Common myeloid progenitor, CD34-positive (primary cell): ENCODE measurements around the gene MED23.
"Not testable (repeated sequence)": the region's sequence is repeated elsewhere in the genome, so short reads cannot be mapped to it uniquely, and the experiment has no call there.

Source experiments
- CTCF ChIA-PET: fragments of 350-600 bp; sonication (Branson Sonifier 250); formaldehyde crosslinking; loops from one replicate; lab custom pipeline; 2021; ENCODE audit warnings: antibody characterized with exemption; lab: Charles Lee
- POLR2A ChIA-PET: fragments of 350-600 bp; sonication (Branson Sonifier 250); formaldehyde crosslinking; loops from one replicate; lab custom pipeline; 2021; ENCODE audit warnings: antibody characterized with exemption; lab: Charles Lee
- DNase-seq, 3 donors: peaks; one replicate each; pipeline versions ENCODE4 v3.0.0 to v3.0.0-alpha.2; 2013
- H3K27ac ChIP-seq, 2 experiments: 1 replicate in 1 of 2; 2 replicates in 1 of 2; pipeline ENCODE4 v1.7.0; 2013; ENCODE audit warnings: inconsistent platforms in 2 of 2, low read length in 2 of 2, mild to moderate bottlenecking in 2 of 2, low read depth in 1 of 2, moderate library complexity in 1 of 2; ENCODE audit not compliant: severe bottlenecking in 2 of 2, insufficient read depth in 1 of 2, poor library complexity in 1 of 2
- H3K27me3 ChIP-seq, 5 experiments: replicated peaks in 2 of 5; 1 replicate in 3 of 5; 2 replicates in 2 of 5; pipeline versions ENCODE4 v1.6.1 to v1.7.0; 2013; ENCODE audit warnings: low read length in 4 of 5, mild to moderate bottlenecking in 2 of 5, moderate library complexity in 2 of 5, inconsistent platforms in 1 of 5; ENCODE audit not compliant: insufficient read depth in 5 of 5, control insufficient read depth in 4 of 5
- H3K36me3 ChIP-seq, 4 experiments: 1 replicate in 2 of 4; 2 replicates in 2 of 4; pipeline versions ENCODE4 v1.6.1 to v1.7.0; 2013; ENCODE audit warnings: low read length in 3 of 4, control low read depth in 1 of 4, mild to moderate bottlenecking in 1 of 4; ENCODE audit not compliant: control insufficient read depth in 4 of 4, insufficient read depth in 4 of 4
- H3K4me1 ChIP-seq, 4 experiments: 1 replicate in 3 of 4; 2 replicates in 1 of 4; pipeline versions ENCODE4 v1.6.1 to v1.7.1; 2013; ENCODE audit warnings: low read length in 3 of 4, mild to moderate bottlenecking in 3 of 4, control low read depth in 1 of 4, inconsistent platforms in 1 of 4, moderate library complexity in 1 of 4; ENCODE audit not compliant: control insufficient read depth in 4 of 4, insufficient read depth in 4 of 4; ENCODE audit errors: control extremely low read depth in 1 of 4
- H3K4me3 ChIP-seq, 7 experiments: 1 replicate in 4 of 7; 2 replicates in 3 of 7; pipeline versions ENCODE4 v1.5.1 to v1.7.0; 2013; ENCODE audit warnings: mild to moderate bottlenecking in 7 of 7, low read length in 6 of 7, moderate library complexity in 6 of 7, inconsistent platforms in 2 of 7, low read depth in 2 of 7, control low read depth in 1 of 7; ENCODE audit not compliant: insufficient read depth in 4 of 7, control insufficient read depth in 1 of 7; ENCODE audit errors: extremely low read depth in 1 of 7
- H3K9me3 ChIP-seq, 5 experiments: 1 replicate in 4 of 5; 2 replicates in 1 of 5; pipeline versions ENCODE4 v1.6.1 to v1.7.1; 2013; ENCODE audit warnings: low read length in 4 of 5, mild to moderate bottlenecking in 2 of 5, inconsistent platforms in 1 of 5, low read depth in 1 of 5, moderate library complexity in 1 of 5; ENCODE audit not compliant: control insufficient read depth in 4 of 5, insufficient read depth in 2 of 5; ENCODE audit errors: control extremely low read depth in 1 of 5
- WGBS: methylation state at CpG from one replicate; pipeline ENCODE4 v1.1.5; 2013; ENCODE audit not compliant: insufficient coverage; 5-methylcytosine and 5-hydroxymethylcytosine counted together

MED23 gene

DNA sequence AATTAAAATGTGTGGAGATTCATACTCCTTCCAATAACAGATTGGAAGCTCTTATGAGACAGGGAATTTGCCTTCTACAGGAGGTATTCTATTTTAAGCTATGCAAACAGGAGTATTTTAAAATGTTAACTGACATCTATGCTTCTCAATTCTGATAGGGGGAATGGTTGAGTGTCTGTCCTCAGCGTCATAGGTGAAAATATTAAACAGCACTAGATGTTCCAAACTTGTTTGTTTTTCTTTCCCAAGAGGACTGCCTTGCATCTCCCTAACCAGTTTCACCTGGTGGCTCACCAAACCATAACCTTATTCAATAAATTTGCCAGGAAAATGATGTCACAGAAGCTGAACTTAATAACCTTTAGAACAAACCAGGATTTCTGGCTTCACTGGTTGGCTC lies 79.6 kb downstream of the MED23 start:
- Histone ChIP-seq H3K4me3 (no peak overlapping the region), H3K27ac (no peak overlapping the region), H3K36me3 (no peaks in the 10 kb centered on the region), H3K9me3 (no peaks in the 10 kb centered on the region), H3K4me1 (no peaks in the 10 kb centered on the region), H3K27me3 (no peaks in the 10 kb centered on the region)
- ChIA-PET CTCF (interaction anchor here (1.2 to 1.3 kb wide), 2 partner anchors 15 to 43 kb away, joined by 3 read pairs; no protein-coding TSS in a partner anchor), POLR2A (no interaction called here)
- DNase-seq, result no peak
- WGBS, result no CpG with 5 or more reads among the region's 1 CpG

DNA sequence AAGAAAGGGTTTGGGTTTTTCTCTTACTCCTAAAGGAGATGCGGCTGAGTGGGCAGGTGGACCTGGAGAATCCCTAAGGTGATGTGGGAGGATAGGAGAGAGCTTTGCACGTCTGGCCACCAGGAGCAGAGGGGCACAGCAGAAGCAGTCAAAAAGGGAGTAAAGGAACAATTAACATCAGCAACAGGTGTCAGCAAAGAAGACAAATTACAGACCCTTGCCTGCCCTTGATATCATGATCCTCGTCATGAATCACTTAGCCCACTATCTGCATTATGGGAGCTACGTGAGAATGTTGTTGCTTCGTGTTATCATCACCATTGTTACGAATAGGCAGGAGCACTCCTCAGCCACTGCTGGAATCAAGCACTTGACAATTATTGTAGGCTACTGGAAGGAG lies 80.6 kb downstream of the MED23 start:
- no peaks in the 10 kb centered on the region for H3K9me3 ChIP-seq
- POLR2A ChIA-PET, result interaction anchor here (0.5 kb wide), 1 partner anchor 10 kb away, joined by 3 read pairs; no protein-coding TSS in a partner anchor
- no peaks in the 10 kb centered on the region for H3K4me1 ChIP-seq
- WGBS, result 100% methylated on average over 6 of the region's 6 CpGs
- H3K27me3 ChIP-seq, result no peaks in the 10 kb centered on the region
- no peak for DNase-seq
- no peak overlapping the region for H3K27ac ChIP-seq
- H3K4me3 ChIP-seq, result no peak overlapping the region
- CTCF ChIA-PET, result interaction anchor here (1.2 to 1.3 kb wide), 2 partner anchors 14 to 44 kb away, joined by 3 read pairs; no protein-coding TSS in a partner anchor
- H3K36me3 ChIP-seq, result no peaks in the 10 kb centered on the region

GRCh38 chr6:131545317-131545716 lies 82.7 kb downstream of the MED23 start:
- H3K9me3 ChIP-seq, result no peaks in the 10 kb centered on the region
- DNase-seq, result no peak
- no peak overlapping the region for H3K4me3 ChIP-seq
- H3K27me3 ChIP-seq, result no peaks in the 10 kb centered on the region
- POLR2A ChIA-PET, result interaction anchor here (0.6 kb wide), 1 partner anchor 13 kb away, joined by 4 read pairs; no protein-coding TSS in a partner anchor
- no peaks in the 10 kb centered on the region for H3K36me3 ChIP-seq
- no CpG with 5 or more reads among the region's 2 CpGs for WGBS
- CTCF ChIA-PET, result interaction anchor here (1.0 to 1.6 kb wide), 2 partner anchors 10 to 11 kb away, joined by 3 to 4 read pairs; no protein-coding TSS in a partner anchor
- H3K27ac ChIP-seq, result no peak overlapping the region
- no peaks in the 10 kb centered on the region for H3K4me1 ChIP-seq

DNA sequence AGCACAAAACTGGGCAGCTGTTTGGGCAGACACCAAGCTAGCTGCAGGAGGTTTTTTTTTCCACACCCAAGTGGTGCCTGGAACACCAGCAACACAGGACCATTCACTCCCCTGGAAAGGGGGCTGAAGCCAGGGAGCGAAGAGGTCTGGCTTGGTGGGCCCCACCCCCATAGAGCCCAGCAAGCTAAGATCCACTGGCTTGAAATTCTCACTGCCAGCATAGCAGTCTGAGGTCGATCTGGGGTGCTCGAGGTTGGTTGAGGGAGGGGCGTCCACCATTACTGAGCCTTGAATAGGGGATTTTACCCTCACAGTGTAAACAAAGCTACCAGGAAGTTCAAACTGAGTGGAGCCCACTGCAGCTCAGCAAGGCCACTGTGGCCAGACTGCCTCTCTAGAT lies 89.4 kb downstream of the MED23 start:
- DNase-seq, H3K27me3 ChIP-seq, POLR2A ChIA-PET, H3K4me1 ChIP-seq, H3K27ac ChIP-seq, CTCF ChIA-PET, H3K4me3 ChIP-seq, H3K36me3 ChIP-seq, H3K9me3 ChIP-seq: not testable (repeated sequence)
- WGBS, result 95% methylated on average over 4 of the region's 4 CpGs

DNA sequence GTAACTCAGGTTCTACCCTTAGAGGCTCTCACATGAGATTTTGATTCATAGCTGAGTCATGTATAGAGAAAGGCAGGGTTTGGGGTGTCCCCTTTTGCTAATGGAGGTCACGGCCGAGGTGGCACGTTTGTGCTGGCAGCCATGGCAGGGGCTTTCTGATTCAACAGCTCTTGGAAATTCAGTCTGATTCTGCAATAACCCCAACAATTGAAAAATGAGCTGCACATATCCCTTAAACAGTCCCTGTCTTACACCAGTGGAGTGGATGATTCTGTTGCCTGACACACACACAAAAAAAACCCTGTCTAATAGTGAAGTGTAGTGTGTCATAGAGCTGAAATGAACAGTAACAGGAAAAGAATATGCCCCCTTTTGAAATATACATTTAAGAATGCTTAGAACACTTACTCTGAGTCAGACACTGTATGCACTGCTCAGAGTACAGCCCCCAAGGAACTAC lies 95.4 kb downstream of the MED23 start:
- H3K4me3 ChIP-seq, result no peak overlapping the region
- H3K27ac ChIP-seq, result no peak overlapping the region
- POLR2A ChIA-PET, result interaction anchor here (0.6 kb wide), 1 partner anchor 13 kb away, joined by 4 read pairs; no protein-coding TSS in a partner anchor
- CTCF ChIA-PET, result interaction anchor here (0.6 to 4.9 kb wide), 9 partner anchors 15 to 647 kb away, joined by 3 to 42 read pairs (median 5); no protein-coding TSS in a partner anchor
- H3K9me3 ChIP-seq, result no peaks in the 10 kb centered on the region
- H3K27me3 ChIP-seq, result no peaks in the 10 kb centered on the region
- no peak for DNase-seq
- H3K36me3 ChIP-seq, result no peaks in the 10 kb centered on the region
- peaks cover 0 to 9% (median 0%) of the 10 kb centered on the region in 4 experiments for H3K4me1 ChIP-seq
- 92% methylated on average over 3 of the region's 3 CpGs for WGBS

DNA sequence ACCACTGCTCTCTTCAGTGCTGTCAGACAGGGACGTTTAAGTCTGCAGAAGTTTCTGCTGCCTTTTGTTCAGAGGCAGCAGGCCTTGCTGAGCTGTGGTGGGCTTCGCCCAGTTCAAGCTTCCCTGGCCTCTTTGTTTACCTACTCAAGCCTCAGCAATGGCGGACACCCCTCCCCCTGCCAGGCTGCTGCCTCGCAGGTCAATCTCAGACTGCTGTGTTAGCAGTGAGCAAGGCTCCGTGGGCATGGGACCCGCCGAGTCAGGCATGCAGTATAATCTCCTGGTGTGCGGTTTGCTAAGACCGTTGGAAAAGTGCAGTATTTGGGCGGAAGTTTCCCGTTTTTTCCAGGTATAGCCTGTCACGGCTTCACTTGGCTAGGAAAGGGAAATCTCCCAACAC lies 96.4 kb downstream of the MED23 start:
- POLR2A ChIA-PET, H3K4me1 ChIP-seq, H3K27me3 ChIP-seq, H3K4me3 ChIP-seq, H3K27ac ChIP-seq, DNase-seq, H3K36me3 ChIP-seq, H3K9me3 ChIP-seq: not testable (repeated sequence)
- WGBS, result 95% methylated on average over 12 of the region's 12 CpGs
- CTCF ChIA-PET, result interaction anchor here (0.6 to 4.9 kb wide), 4 partner anchors 48 to 646 kb away, joined by 3 to 42 read pairs (median 32); no protein-coding TSS in a partner anchor

- POLR2A ChIA-PET, H3K27me3 ChIP-seq, H3K4me1 ChIP-seq, H3K4me3 ChIP-seq, H3K27ac ChIP-seq, DNase-seq, H3K9me3 ChIP-seq, H3K36me3 ChIP-seq: not testable (repeated sequence)
- CTCF ChIA-PET, result interaction anchor here (1.0 to 4.9 kb wide), 2 partner anchors 332 to 348 kb away, joined by 3 to 38 read pairs; no protein-coding TSS in a partner anchor
- 95% methylated on average over 3 of the region's 5 CpGs for WGBS
Measured at GRCh38 chr6:131530936-131531335, 97.1 kb downstream of the MED23 start.
